Breast epithelium (tissue), 3 donors: ENCODE results near the gene NLRP13.

ENCODE experiments used
- CTCF ChIP-seq, 3 donors: fragments of 450-650 bp; IDR thresholded peaks; one replicate each; pipeline ENCODE4 v1.5.1; 2016 to 2017; ENCODE audit warnings: antibody characterized with exemption in 3 of 3, mild to moderate bottlenecking in 3 of 3, moderate library complexity in 3 of 3
- POLR2A ChIP-seq: fragments of 450-650 bp; IDR thresholded peaks from one replicate; pipeline ENCODE4 v1.6.1; 2016; ENCODE audit warnings: antibody characterized with exemption, mild to moderate bottlenecking, moderate library complexity

DNA sequence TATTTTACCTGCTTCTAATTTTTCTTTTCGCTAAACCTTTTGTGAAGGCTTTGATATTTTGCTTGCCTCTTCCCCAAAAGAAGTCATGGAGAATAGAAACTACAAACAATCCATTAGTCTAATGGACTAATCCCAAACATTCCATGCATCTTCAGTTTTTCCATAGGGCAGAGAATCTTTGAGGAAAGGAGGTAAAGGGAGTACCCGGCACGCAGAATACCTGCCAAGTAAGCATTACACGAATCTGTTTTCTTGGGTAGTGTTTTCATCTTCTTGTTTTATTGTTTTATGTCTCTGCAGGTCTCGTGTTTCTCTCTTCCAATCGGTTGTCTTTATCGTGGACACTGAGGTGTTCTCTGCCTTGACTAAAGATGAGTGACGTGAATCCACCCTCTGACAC is 15.4 kb upstream of the NLRP13 start, which contains the start of gene NLRP8:
- no peak for TF ChIP-seq CTCF (IDR thresholded peaks at IDR 0.05)
- no peak for TF ChIP-seq POLR2A
